Progenitor cell of endocrine pancreas (in vitro differentiated cells): Measurements from ENCODE around the gene RETN. TPM values are rescaled to one million over a fixed set of nuclear protein-coding genes. Genes with fewer than 3 reads are reported as not detected.

ENCODE experiments used
- DNase-seq: peaks from one replicate; pipeline ENCODE4 v3.0.0; 2021; ENCODE audit warnings: low spot score; ENCODE audit not compliant: unreplicated experiment
- H3K27ac Mint-ChIP-seq: 2 replicates; pipeline ENCODE4 v1.8.0; 2021; ENCODE audit warnings: mild to moderate bottlenecking, moderate library complexity, mixed read lengths
- H3K27me3 Mint-ChIP-seq: 2 replicates; pipeline ENCODE4 v1.8.0; 2021; ENCODE audit warnings: mixed read lengths
- H3K36me3 Mint-ChIP-seq: 2 replicates; pipeline ENCODE4 v1.8.0; 2022; ENCODE audit warnings: mixed read lengths; ENCODE audit not compliant: insufficient read depth
- H3K4me1 Mint-ChIP-seq: 2 replicates; pipeline ENCODE4 v1.8.0; 2021; ENCODE audit warnings: low read depth, mixed read lengths
- H3K4me3 Mint-ChIP-seq: 2 replicates; pipeline ENCODE4 v1.8.0; 2021; ENCODE audit warnings: low read depth, mild to moderate bottlenecking, moderate library complexity, mixed read lengths
- H3K9me3 Mint-ChIP-seq: 2 replicates; pipeline ENCODE4 v1.8.0; 2021; ENCODE audit warnings: low read depth, mixed read lengths
- total RNA-seq: library from RNA; stranded (reverse); gene quantifications from 2 replicates; pipeline ENCODE4 v1.2.1, GENCODE V29; 2021
- TF ChIP-seq, protein P1 (sequence below): fragments of 200-600 bp; sonication (generic); IDR thresholded peaks from one replicate; pipeline ENCODE4 v1.5.0; 2021; ENCODE audit warnings: antibody characterized with exemption, mild to moderate bottlenecking; ENCODE audit not compliant: unreplicated experiment

RETN gene
- total RNA-seq, 1 donor from 2014 or later, result not detected

DNA sequence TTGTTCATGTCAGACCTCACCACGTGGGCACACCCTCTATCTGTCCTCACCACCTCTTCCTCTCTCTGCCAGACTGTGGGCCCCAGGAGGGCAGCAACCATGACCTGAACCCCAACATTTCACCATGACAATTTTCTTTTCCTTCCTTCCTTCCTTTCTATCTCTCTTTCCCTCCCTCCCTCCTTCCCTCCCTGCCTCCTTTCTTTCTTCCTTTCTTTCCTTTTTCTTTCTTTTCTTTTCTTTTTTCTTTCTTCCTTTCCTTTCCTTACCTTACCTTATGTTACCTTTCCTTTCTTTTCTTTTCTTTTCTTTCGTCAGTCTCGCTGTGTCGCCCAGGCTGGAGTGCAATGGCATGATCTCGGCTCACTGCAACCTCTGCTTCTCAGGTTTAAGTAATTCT lies 41.8 kb downstream of the RETN start:
- no peaks in the 10 kb centered on the region for H3K36me3 Mint-ChIP-seq
- H3K4me3 Mint-ChIP-seq, result no peak overlapping the region
- no peaks in the 10 kb centered on the region for H3K9me3 Mint-ChIP-seq
- H3K27me3 Mint-ChIP-seq, result peaks cover 23% of the 10 kb centered on the region
- TF ChIP-seq, protein P1, sequence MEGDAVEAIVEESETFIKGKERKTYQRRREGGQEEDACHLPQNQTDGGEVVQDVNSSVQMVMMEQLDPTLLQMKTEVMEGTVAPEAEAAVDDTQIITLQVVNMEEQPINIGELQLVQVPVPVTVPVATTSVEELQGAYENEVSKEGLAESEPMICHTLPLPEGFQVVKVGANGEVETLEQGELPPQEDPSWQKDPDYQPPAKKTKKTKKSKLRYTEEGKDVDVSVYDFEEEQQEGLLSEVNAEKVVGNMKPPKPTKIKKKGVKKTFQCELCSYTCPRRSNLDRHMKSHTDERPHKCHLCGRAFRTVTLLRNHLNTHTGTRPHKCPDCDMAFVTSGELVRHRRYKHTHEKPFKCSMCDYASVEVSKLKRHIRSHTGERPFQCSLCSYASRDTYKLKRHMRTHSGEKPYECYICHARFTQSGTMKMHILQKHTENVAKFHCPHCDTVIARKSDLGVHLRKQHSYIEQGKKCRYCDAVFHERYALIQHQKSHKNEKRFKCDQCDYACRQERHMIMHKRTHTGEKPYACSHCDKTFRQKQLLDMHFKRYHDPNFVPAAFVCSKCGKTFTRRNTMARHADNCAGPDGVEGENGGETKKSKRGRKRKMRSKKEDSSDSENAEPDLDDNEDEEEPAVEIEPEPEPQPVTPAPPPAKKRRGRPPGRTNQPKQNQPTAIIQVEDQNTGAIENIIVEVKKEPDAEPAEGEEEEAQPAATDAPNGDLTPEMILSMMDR, result no peak
- no peak overlapping the region for H3K27ac Mint-ChIP-seq
- no peaks in the 10 kb centered on the region for H3K4me1 Mint-ChIP-seq
- DNase-seq, result no peak

DNA sequence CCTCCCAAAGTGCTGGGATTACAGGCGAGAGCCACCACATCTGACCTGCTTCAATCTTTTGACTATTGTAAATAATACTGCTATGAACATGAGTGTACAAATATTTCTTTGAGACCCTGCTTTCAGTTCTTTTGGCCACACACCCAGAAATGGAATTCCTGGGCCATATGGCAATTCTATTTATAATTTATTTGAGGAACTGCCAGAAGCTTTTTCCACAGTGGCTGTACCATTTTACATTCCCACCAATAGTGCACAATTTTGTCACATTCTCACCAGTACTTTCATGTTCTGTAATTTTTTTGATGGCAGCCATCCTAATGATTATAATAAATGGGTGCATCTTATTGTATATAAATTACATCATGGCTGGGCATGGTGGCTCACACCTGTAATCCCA lies 46.8 kb downstream of the RETN start:
- Mint-ChIP-seq H3K36me3 (no peaks in the 10 kb centered on the region), H3K9me3 (no peaks in the 10 kb centered on the region), H3K27me3 (peaks cover 12% of the 10 kb centered on the region), H3K27ac (no peak overlapping the region), H3K4me3 (no peak overlapping the region), H3K4me1 (no peaks in the 10 kb centered on the region)
- TF ChIP-seq, protein P1, result no peak
- no peak for DNase-seq

DNA sequence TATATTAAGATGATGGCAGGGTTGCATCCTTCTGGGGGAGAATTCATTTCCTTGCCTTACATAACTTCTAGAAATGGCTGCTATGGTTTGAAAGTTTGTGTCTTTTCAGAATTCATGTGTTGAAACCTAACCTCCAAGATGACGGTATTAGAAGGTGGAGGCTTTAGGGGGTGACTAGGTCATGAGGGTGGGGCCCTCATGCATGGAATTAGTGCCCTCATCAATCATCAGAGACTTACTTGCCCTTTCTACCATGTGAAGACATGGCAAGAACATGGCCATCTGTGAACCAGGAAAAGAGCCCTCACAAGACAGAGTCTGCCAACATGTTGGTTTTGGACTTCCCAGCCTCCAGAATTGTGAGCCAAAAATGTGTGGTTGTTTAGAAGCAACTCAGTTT lies 47.9 kb downstream of the RETN start:
- Mint-ChIP-seq H3K9me3 (no peaks in the 10 kb centered on the region), H3K27me3 (peaks cover 10% of the 10 kb centered on the region), H3K4me1 (no peaks in the 10 kb centered on the region), H3K27ac (no peak overlapping the region), H3K4me3 (no peak overlapping the region), H3K36me3 (no peaks in the 10 kb centered on the region)
- DNase-seq, result no peak
- TF ChIP-seq, protein P1, result no peak

- Mint-ChIP-seq H3K27me3 (peaks cover 14% of the 10 kb centered on the region), H3K4me1 (no peaks in the 10 kb centered on the region), H3K36me3 (no peaks in the 10 kb centered on the region), H3K9me3 (no peaks in the 10 kb centered on the region), H3K27ac (no peak overlapping the region), H3K4me3 (no peak overlapping the region)
- DNase-seq, result no peak
- TF ChIP-seq, protein P1, result no peak
Observed at GRCh38 chr19:7718668-7719067, 49.8 kb downstream of the RETN start.

Other genes starting within 250 kb of the RETN start
- 5.5 and 6.1 TPM in 2 replicates for gene PEX11G, start 180.0 kb upstream of the RETN start, total RNA-seq
- gene ZNF358, start 152.9 kb upstream of the RETN start, total RNA-seq, result 78.0 and 86.1 TPM in 2 replicates
- gene MCOLN1, start 146.4 kb upstream of the RETN start, total RNA-seq, result 16.5 and 18.3 TPM in 2 replicates
- 131 and 140 TPM in 2 replicates for gene PNPLA6, start 133.3 kb upstream of the RETN start, total RNA-seq
- gene CAMSAP3, start 73.2 kb upstream of the RETN start, total RNA-seq, result 103 and 115 TPM in 2 replicates
- 38.8 and 40.3 TPM in 2 replicates for gene XAB2, start 39.5 kb upstream of the RETN start, total RNA-seq
- 150 and 184 TPM in 2 replicates for gene PET100, start 39.3 kb upstream of the RETN start, total RNA-seq
- gene PCP2, start 35.3 kb upstream of the RETN start, total RNA-seq, result 1.0 and 2.0 TPM in 2 replicates
- gene STXBP2, start 31.9 kb upstream of the RETN start, total RNA-seq, result 141 and 143 TPM in 2 replicates
- gene MCEMP1, start 8.0 kb downstream of the RETN start, total RNA-seq, result not detected in 2 replicates
- gene TRAPPC5, start 11.8 kb downstream of the RETN start, total RNA-seq, result 71.5 and 88.8 TPM in 2 replicates
- gene FCER2, start 33.1 kb downstream of the RETN start, total RNA-seq, result not detected in 2 replicates
- gene CLEC4G, start 63.1 kb downstream of the RETN start, total RNA-seq, result not detected in 2 replicates
- gene CD209, start 78.5 kb downstream of the RETN start, total RNA-seq, result not detected in 2 replicates
- gene CLEC4M, start 94.2 kb downstream of the RETN start, total RNA-seq, result 0.36 and 0.42 TPM in 2 replicates
- gene EVI5L, start 161.2 kb downstream of the RETN start, total RNA-seq, result 15.2 and 16.2 TPM in 2 replicates
- 37.4 and 40.4 TPM in 2 replicates for gene PRR36, start 205.3 kb downstream of the RETN start, total RNA-seq
- gene LRRC8E, start 219.5 kb downstream of the RETN start, total RNA-seq, result 3.6 and 3.9 TPM in 2 replicates
- gene MAP2K7, start 234.8 kb downstream of the RETN start, total RNA-seq, result 50.7 and 53.5 TPM in 2 replicates
- gene TGFBR3L, start 245.8 kb downstream of the RETN start, total RNA-seq, result 0.67 and 1.1 TPM in 2 replicates